ENCODE data around the gene BRME1. TPM values are rescaled to one million over a fixed set of nuclear protein-coding genes. Genes with fewer than 3 reads are reported as not detected.
"Not testable (repeated sequence)": the region's sequence is repeated elsewhere in the genome, so short reads cannot be mapped to it uniquely, and the experiment has no call there.

Gene BRME1
- total RNA-seq, 1 donor from 2014 or later = 15.0 TPM

GRCh38 chr19:13859361-13859880, 46.5 kb downstream of the BRME1 start:
- no peaks in the 10 kb centered on the region for H3K9me3 Mint-ChIP-seq
- no peak for TF ChIP-seq CTCF (conservative IDR thresholded peaks at IDR 0.05)
- DNase-seq (ENCODE audit: low read depth, low spot score) = no peak
- H3K36me3 Mint-ChIP-seq (ENCODE audit: low read depth) = no peaks in the 10 kb centered on the region
- H3K27me3 Mint-ChIP-seq (ENCODE audit: low read depth) = peaks cover 26% of the 10 kb centered on the region
- peak overlapping the region; percentile 17 for H3K27ac Mint-ChIP-seq (ENCODE audit: unreplicated experiment)
- H3K4me1 Mint-ChIP-seq = peaks cover 22% of the 10 kb centered on the region
- H3K4me3 Mint-ChIP-seq = peak overlapping the region; percentile 28

- Mint-ChIP-seq H3K27me3 (ENCODE audit: low read depth) (peaks cover 3% of the 10 kb centered on the region), H3K4me3 (no peak overlapping the region), H3K27ac (ENCODE audit: unreplicated experiment) (no peak overlapping the region), H3K9me3 (no peaks in the 10 kb centered on the region), H3K4me1 (peaks cover 9% of the 10 kb centered on the region), H3K36me3 (ENCODE audit: low read depth) (no peaks in the 10 kb centered on the region)
- TF ChIP-seq CTCF (conservative IDR thresholded peaks at IDR 0.05) = no peak
- DNase-seq (ENCODE audit: low read depth, low spot score) = no peak
These were observed 49.4 kb downstream of the BRME1 start for GRCh38 chr19:13856497-13856896.

GRCh38 chr19:13852171-13852707, 53.7 kb downstream of the BRME1 start:
- not testable (repeated sequence) for DNase-seq (ENCODE audit: low read depth, low spot score); H3K27me3 Mint-ChIP-seq (ENCODE audit: low read depth); H3K36me3 Mint-ChIP-seq (ENCODE audit: low read depth); H3K9me3 Mint-ChIP-seq; H3K27ac Mint-ChIP-seq (ENCODE audit: unreplicated experiment); H3K4me3 Mint-ChIP-seq
- peaks cover 17% of the 10 kb centered on the region for H3K4me1 Mint-ChIP-seq

GRCh38 chr19:13851734-13852114, 54.2 kb downstream of the BRME1 start:
- H3K4me1 Mint-ChIP-seq = peaks cover 19% of the 10 kb centered on the region
- not testable (repeated sequence) for DNase-seq (ENCODE audit: low read depth, low spot score); H3K27me3 Mint-ChIP-seq (ENCODE audit: low read depth); H3K4me3 Mint-ChIP-seq; H3K36me3 Mint-ChIP-seq (ENCODE audit: low read depth); H3K9me3 Mint-ChIP-seq
- peak overlapping the region; percentile 75 for H3K27ac Mint-ChIP-seq (ENCODE audit: unreplicated experiment)

GRCh38 chr19:13850910-13851733, 54.8 kb downstream of the BRME1 start:
- no peak for TF ChIP-seq CTCF (conservative IDR thresholded peaks at IDR 0.05)
- no peak for DNase-seq (ENCODE audit: low read depth, low spot score)
- Mint-ChIP-seq H3K4me1 (peaks cover 25% of the 10 kb centered on the region), H3K27ac (ENCODE audit: unreplicated experiment) (peak overlapping the region; percentile 92), H3K36me3 (ENCODE audit: low read depth) (no peaks in the 10 kb centered on the region), H3K27me3 (ENCODE audit: low read depth) (peaks cover 7% of the 10 kb centered on the region), H3K4me3 (peak overlapping the region; percentile 82), H3K9me3 (no peaks in the 10 kb centered on the region)

GRCh38 chr19:13849991-13850909, 55.7 kb downstream of the BRME1 start:
- H3K27ac Mint-ChIP-seq (ENCODE audit: unreplicated experiment) = peak overlapping the region; percentile 92
- no peaks in the 10 kb centered on the region for H3K36me3 Mint-ChIP-seq (ENCODE audit: low read depth)
- peaks cover 7% of the 10 kb centered on the region for H3K27me3 Mint-ChIP-seq (ENCODE audit: low read depth)
- peak; percentile 62 for DNase-seq (ENCODE audit: low read depth, low spot score)
- H3K9me3 Mint-ChIP-seq = no peaks in the 10 kb centered on the region
- TF ChIP-seq CTCF (conservative IDR thresholded peaks at IDR 0.05) = no peak
- peak overlapping the region; percentile 82 for H3K4me3 Mint-ChIP-seq
- H3K4me1 Mint-ChIP-seq = peaks cover 31% of the 10 kb centered on the region

Data from neural crest cell (in vitro differentiated cells).